ENCODE results near the gene SLC25A46. TPM values are rescaled to one million over a fixed set of nuclear protein-coding genes. Genes with fewer than 3 reads are reported as not detected.

SLC25A46 gene
- total RNA-seq, 1 experiment from 2014 or later, result 25.9 TPM

DNA sequence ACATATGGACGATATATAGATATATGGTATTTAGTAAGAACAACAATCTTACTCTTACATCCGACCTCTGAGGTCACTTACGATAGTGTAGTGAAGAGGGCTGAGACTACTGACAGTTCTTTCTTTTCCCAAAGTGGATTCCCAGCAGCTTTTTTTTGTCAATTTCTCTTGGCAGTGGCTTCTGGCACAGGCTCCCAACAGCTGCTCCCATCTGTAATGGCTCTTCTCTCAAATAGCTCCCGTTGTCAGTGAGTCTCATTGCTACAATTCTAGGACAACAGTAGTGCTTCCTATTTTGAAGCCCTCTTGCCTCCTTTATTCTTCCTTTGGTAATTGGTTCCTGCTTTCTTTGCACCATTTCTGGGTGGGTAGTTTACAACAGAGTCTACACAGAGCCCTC, 68.4 kb downstream of the SLC25A46 start:
- POLR2A ChIA-PET, result no interaction called here
- no peak overlapping the region for H3K4me2 ChIP-seq (ENCODE audit: low read length)
- intact Hi-C loops (cut with micrococcal nuclease), result no loop called here
- RAD21 ChIA-PET (ENCODE audit: low non-redundant PET in 1 of 2, low total read pairs in 2 of 2, uncharacterized antibody in 2 of 2, unreplicated experiment in 2 of 2), result no interaction called here
- H3K4me1 ChIP-seq (ENCODE audit: control insufficient read depth in 1 of 2, insufficient read depth in 2 of 2, low read length in 2 of 2), result no peaks in the 10 kb centered on the region
- CTCF ChIA-PET, result no interaction called here
- H2AFZ ChIP-seq (ENCODE audit: low read depth, low read length, poor library complexity, severe bottlenecking), result no peak overlapping the region
- no peaks in the 10 kb centered on the region for H3K9me2 ChIP-seq (ENCODE audit: insufficient read depth)
- DNase-seq (ENCODE audit: low read depth, low spot score) (no peak), ATAC-seq (no peak)
- H3K9ac ChIP-seq (ENCODE audit: low read length), result no peak overlapping the region
- H3K79me2 ChIP-seq (ENCODE audit: insufficient read depth, low read length), result no peaks in the 10 kb centered on the region
- BruUV-seq (replicated peaks), result no TSS peak
- TF ChIP-seq FOSL1 (IDR thresholded peaks at IDR 0.05; ENCODE audit: low read depth), result no peak
- TF ChIP-seq JUND (IDR thresholded peaks at IDR 0.05), result no peak
- no peak for TF ChIP-seq EZH2phosphoT487 (IDR thresholded peaks at IDR 0.05; ENCODE audit: borderline replicate concordance)
- no peak for TF ChIP-seq CBX3 (IDR thresholded peaks at IDR 0.05; ENCODE audit: low read depth)
- TF ChIP-seq, protein P1, sequence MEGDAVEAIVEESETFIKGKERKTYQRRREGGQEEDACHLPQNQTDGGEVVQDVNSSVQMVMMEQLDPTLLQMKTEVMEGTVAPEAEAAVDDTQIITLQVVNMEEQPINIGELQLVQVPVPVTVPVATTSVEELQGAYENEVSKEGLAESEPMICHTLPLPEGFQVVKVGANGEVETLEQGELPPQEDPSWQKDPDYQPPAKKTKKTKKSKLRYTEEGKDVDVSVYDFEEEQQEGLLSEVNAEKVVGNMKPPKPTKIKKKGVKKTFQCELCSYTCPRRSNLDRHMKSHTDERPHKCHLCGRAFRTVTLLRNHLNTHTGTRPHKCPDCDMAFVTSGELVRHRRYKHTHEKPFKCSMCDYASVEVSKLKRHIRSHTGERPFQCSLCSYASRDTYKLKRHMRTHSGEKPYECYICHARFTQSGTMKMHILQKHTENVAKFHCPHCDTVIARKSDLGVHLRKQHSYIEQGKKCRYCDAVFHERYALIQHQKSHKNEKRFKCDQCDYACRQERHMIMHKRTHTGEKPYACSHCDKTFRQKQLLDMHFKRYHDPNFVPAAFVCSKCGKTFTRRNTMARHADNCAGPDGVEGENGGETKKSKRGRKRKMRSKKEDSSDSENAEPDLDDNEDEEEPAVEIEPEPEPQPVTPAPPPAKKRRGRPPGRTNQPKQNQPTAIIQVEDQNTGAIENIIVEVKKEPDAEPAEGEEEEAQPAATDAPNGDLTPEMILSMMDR (IDR thresholded peaks at IDR 0.05 in 2 of 3, conservative IDR thresholded peaks at IDR 0.05 in 1 of 3; ENCODE audit: borderline replicate concordance in 1 of 3, insufficient read depth in 1 of 3, low read depth in 2 of 3, low read length in 2 of 3), result no peak
- no peak for TF ChIP-seq POLR2AphosphoS5 (IDR thresholded peaks at IDR 0.05; ENCODE audit: low read depth, low read length)
- TF ChIP-seq, protein P2, sequence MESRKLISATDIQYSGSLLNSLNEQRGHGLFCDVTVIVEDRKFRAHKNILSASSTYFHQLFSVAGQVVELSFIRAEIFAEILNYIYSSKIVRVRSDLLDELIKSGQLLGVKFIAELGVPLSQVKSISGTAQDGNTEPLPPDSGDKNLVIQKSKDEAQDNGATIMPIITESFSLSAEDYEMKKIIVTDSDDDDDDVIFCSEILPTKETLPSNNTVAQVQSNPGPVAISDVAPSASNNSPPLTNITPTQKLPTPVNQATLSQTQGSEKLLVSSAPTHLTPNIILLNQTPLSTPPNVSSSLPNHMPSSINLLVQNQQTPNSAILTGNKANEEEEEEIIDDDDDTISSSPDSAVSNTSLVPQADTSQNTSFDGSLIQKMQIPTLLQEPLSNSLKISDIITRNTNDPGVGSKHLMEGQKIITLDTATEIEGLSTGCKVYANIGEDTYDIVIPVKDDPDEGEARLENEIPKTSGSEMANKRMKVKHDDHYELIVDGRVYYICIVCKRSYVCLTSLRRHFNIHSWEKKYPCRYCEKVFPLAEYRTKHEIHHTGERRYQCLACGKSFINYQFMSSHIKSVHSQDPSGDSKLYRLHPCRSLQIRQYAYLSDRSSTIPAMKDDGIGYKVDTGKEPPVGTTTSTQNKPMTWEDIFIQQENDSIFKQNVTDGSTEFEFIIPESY (IDR thresholded peaks at IDR 0.05; ENCODE audit: extremely low read depth, insufficient replicate concordance, low read length), result no peak
- TF ChIP-seq EZH2 (IDR thresholded peaks at IDR 0.05), result no peak
- TF ChIP-seq SP1 (IDR thresholded peaks at IDR 0.05; ENCODE audit: low read depth), result no peak
- no peak for TF ChIP-seq SIN3A (IDR thresholded peaks at IDR 0.05; ENCODE audit: low read depth)
- no peak for TF ChIP-seq POLR2A (IDR thresholded peaks at IDR 0.05; ENCODE audit: borderline replicate concordance, extremely low read depth, insufficient read depth, insufficient read length)
- H3K36me3 ChIP-seq (ENCODE audit: control insufficient read depth in 1 of 2, insufficient read depth in 2 of 2, low read length in 2 of 2), result no peaks in the 10 kb centered on the region
- H3K27me3 ChIP-seq (ENCODE audit: insufficient read depth, low read length), result no peaks in the 10 kb centered on the region
- no peaks in the 10 kb centered on the region for H4K20me1 ChIP-seq (ENCODE audit: insufficient read depth)
- H3K9me3 ChIP-seq (ENCODE audit: control insufficient read depth in 1 of 2, insufficient read depth in 1 of 2, low read depth in 1 of 2, low read length in 2 of 2), result no peaks in the 10 kb centered on the region
- no peak overlapping the region for H3K4me3 ChIP-seq (replicated peaks in 1 of 2; ENCODE audit: low read depth in 1 of 2, low read length in 2 of 2)
- no peak overlapping the region for H3K27ac ChIP-seq (ENCODE audit: low read depth, low read length)
